K562 (cell line): Measurements from ENCODE around the gene GUCY1A1. TPM values are rescaled to one million over a fixed set of nuclear protein-coding genes. Genes with fewer than 3 reads are reported as not detected.

Experiments used
- ATAC-seq: fragments of 200-7000 bp; cut with Tn5 transposase; 3 replicates; pipeline ENCODE4 v1.9.1; 2020; ENCODE audit warnings: moderate library complexity
- BruUV-seq: library from RNA; stranded (reverse); fragments of 400-500 nt; replicated peaks from 2 replicates; lab custom pipeline; 2021; lab: Mats Ljungman, UMichigan
- CTCF ChIA-PET: fragments of 300-600 bp; formaldehyde crosslinking; extraction: SDS; loops from one replicate; lab custom pipeline; 2021; ENCODE audit warnings: low intra/inter-chr PET ratio; lab: Yijun Ruan, JAX
- POLR2A ChIA-PET: fragments of 300-600, 350-650 bp; sonication (Branson Sonifier 250); formaldehyde crosslinking; extraction: SDS; loops from one replicate; lab custom pipeline; 2021; ENCODE audit warnings: antibody characterized with exemption, inconsistent platforms; lab: Yijun Ruan, JAX
- DNase-seq, 4 experiments: peaks; one replicate each; pipeline versions ENCODE4 v3.0.0 to v3.0.0-alpha.2; 2011 to 2018; ENCODE audit warnings: low spot score in 3 of 4, mixed read lengths in 3 of 4; ENCODE audit errors: extremely low read depth in 1 of 4
- FAIRE-seq: peaks from 2 replicates; lab custom pipeline; 2011; peaks lifted over from hg19 to GRCh38; lab: Jason Lieb, UNC
- H2AFZ ChIP-seq: 2 replicates; pipeline ENCODE4 v1.6.0; 2011; ENCODE audit warnings: low read depth, low read length, control low read depth, inconsistent platforms
- H3K27ac ChIP-seq: fragments of 200-600 bp; 3 replicates; pipeline ENCODE4 v1.8.0; 2011; ENCODE audit warnings: low read depth, mild to moderate bottlenecking, control low read depth, inconsistent platforms, low read length, moderate library complexity, mixed read lengths; ENCODE audit errors: extremely low read depth
- H3K27me3 ChIP-seq, 2 experiments: fragments of 300-600 bp in 1 of 2; 2 replicates in 1 of 2; 3 replicates in 1 of 2; pipeline versions ENCODE4 v1.6.0 to v1.8.0; 2011; ENCODE audit warnings: inconsistent platforms in 2 of 2, low read length in 2 of 2, mild to moderate bottlenecking in 1 of 2, mixed read lengths in 1 of 2, moderate library complexity in 1 of 2; ENCODE audit not compliant: control insufficient read depth in 2 of 2, insufficient read depth in 2 of 2
- H3K36me3 ChIP-seq: fragments of 300-600 bp; 3 replicates; pipeline ENCODE4 v1.8.0; 2011; ENCODE audit warnings: mild to moderate bottlenecking, low read length, inconsistent platforms; ENCODE audit not compliant: control insufficient read depth, insufficient read depth
- H3K4me1 ChIP-seq, 2 experiments: fragments of 200-600 bp in 1 of 2; replicated peaks in 1 of 2; 2 replicates in 1 of 2; 3 replicates in 1 of 2; pipeline versions ENCODE4 v1.5.1 to v1.8.0; 2011; ENCODE audit warnings: inconsistent platforms in 2 of 2, low read length in 2 of 2, mild to moderate bottlenecking in 1 of 2, mixed read lengths in 1 of 2, moderate library complexity in 1 of 2; ENCODE audit not compliant: control insufficient read depth in 2 of 2, insufficient read depth in 2 of 2
- H3K4me2 ChIP-seq: 2 replicates; pipeline ENCODE4 v1.6.1; 2011; ENCODE audit warnings: low read length, control low read depth, inconsistent platforms, mixed read lengths; ENCODE audit not compliant: insufficient read depth
- H3K4me3 ChIP-seq: fragments of 200-600 bp; sonication (generic), shearing (Covaris generic); 2 replicates; pipeline ENCODE4 v1.5.1; 2016; ENCODE audit warnings: control low read depth, inconsistent platforms
- H3K79me2 ChIP-seq: fragments of 200-600 bp; 3 replicates; pipeline ENCODE4 v1.8.0; 2011; ENCODE audit warnings: low read length, inconsistent platforms; ENCODE audit not compliant: control insufficient read depth, insufficient read depth
- H3K9ac ChIP-seq, 2 experiments: 2 replicates each; pipeline versions ENCODE4 v1.6.0 to v1.6.1; 2011; ENCODE audit warnings: low read depth in 2 of 2, low read length in 2 of 2, control low read depth in 1 of 2, inconsistent platforms in 1 of 2, mild to moderate bottlenecking in 1 of 2, mixed read lengths in 1 of 2; ENCODE audit not compliant: insufficient read depth in 1 of 2
- H3K9me1 ChIP-seq: one replicate; pipeline ENCODE4 v1.6.0; 2011; ENCODE audit warnings: inconsistent platforms, mild to moderate bottlenecking, low read length, moderate library complexity; ENCODE audit not compliant: control insufficient read depth, insufficient read depth
- H3K9me3 ChIP-seq: replicated peaks from 2 replicates; pipeline ENCODE4 v1.5.1; 2011; ENCODE audit warnings: low read depth, low read length, inconsistent platforms; ENCODE audit not compliant: control insufficient read depth, insufficient read depth
- H4K20me1 ChIP-seq: replicated peaks from 2 replicates; pipeline ENCODE4 v1.6.1; 2011; ENCODE audit warnings: low read length, inconsistent platforms, mixed read lengths; ENCODE audit not compliant: control insufficient read depth, insufficient read depth
- ILK ChIP-seq: fragments of 450-650 bp; IDR thresholded peaks from 2 replicates; pipeline ENCODE4 v1.6.1; 2016; ENCODE audit warnings: missing genetic modification characterization, low read depth, mild to moderate bottlenecking, missing compliant biosample characterization, moderate library complexity, borderline replicate concordance
- KDM2B ChIP-seq: fragments of 250-450 bp; sonication (Bioruptor Pico); IDR thresholded peaks from 2 replicates; pipeline ENCODE4 v1.8.0; 2021; ENCODE audit warnings: mild to moderate bottlenecking, moderate library complexity
- SP1 ChIP-seq: sonication (generic); formaldehyde crosslinking; IDR thresholded peaks from 2 replicates; pipeline ENCODE4 v1.8.1; 2022; ENCODE audit warnings: mild to moderate bottlenecking, missing genetic modification reagents
- SUPT5H ChIP-seq: fragments of 450-650 bp; IDR thresholded peaks from 2 replicates; pipeline ENCODE4 v1.6.1; 2016
- TRIM24 ChIP-seq, 2 experiments: fragments of 450-650 bp; IDR thresholded peaks; 2 replicates each; pipeline ENCODE4 v1.6.1; 2016
- ZNF277 ChIP-seq: fragments of 250-450 bp; sonication (Bioruptor Pico); IDR thresholded peaks from 2 replicates; pipeline ENCODE4 v1.8.0; 2022; ENCODE audit warnings: inconsistent platforms, mild to moderate bottlenecking, moderate library complexity, borderline replicate concordance
- ZNF384 ChIP-seq: IDR thresholded peaks from 2 replicates; pipeline ENCODE4 v1.6.1; 2012; ENCODE audit warnings: low read depth, low read length, improper control_type of control experiment
- ZNF766 ChIP-seq: fragments of 200-800 bp; sonication (Bioruptor generic); conservative IDR thresholded peaks from 2 replicates; pipeline ENCODE4 v1.6.1; 2016; ENCODE audit warnings: missing genetic modification characterization, missing compliant biosample characterization
- WGBS: fragments of 100-300 bp; shearing (Covaris generic); methylation state at CpG from one replicate; pipeline ENCODE4 v1.1.6; 2016; ENCODE audit warnings: low coverage, mixed read lengths; ENCODE audit not compliant: insufficient coverage; ENCODE audit errors: missing lambda C conversion rate; 5-methylcytosine and 5-hydroxymethylcytosine counted together
- in situ Hi-C: fragments of 300-500 bp; cut with MboI; formaldehyde crosslinking; loops from 4 replicates; pipeline ENCODE4 v1.15.0; 2018; ENCODE audit warnings: inconsistent platforms, mixed read lengths
- intact Hi-C: fragments of 100-400 bp; cut with micrococcal nuclease; formaldehyde crosslinking; loops from 2 replicates; pipeline ENCODE4 v1.14.2; 2022
- polyA plus RNA-seq, 8 experiments: library from polyadenylated mRNA; depleted of rRNA in 4 of 8; stranded (reverse) in 5 of 8; unstranded in 3 of 8; fragments of >200 nt; fragmentation: Nextera tagmentation in 2 of 8; fragmentation: Illumina TruSeq in 1 of 8; extraction: Ambion mirVana in 2 of 8; extraction: Trizol in 1 of 8; gene quantifications; 2 replicates each; pipeline versions ENCODE4 v1.2.1 to v1.2.3, GENCODE V29; 2011 to 2014; ENCODE audit warnings: inconsistent platforms in 1 of 8, missing spikeins in 1 of 8
- total RNA-seq, 7 experiments: library from RNA; depleted of rRNA in 6 of 7; stranded (reverse); fragments of >200 nt in 6 of 7; fragmentation: Illumina TruSeq in 2 of 7; extraction: Trizol in 2 of 7; gene quantifications; 2 replicates each; pipeline versions ENCODE4 v1.2.1 to v1.2.3, GENCODE V29; 2011 to 2021; ENCODE audit warnings: low replicate concordance in 1 of 7

The GUCY1A1 gene
- total and polyA plus RNA-seq, 9 of the 15 experiments (the other 6 are each of a cell fraction or from before 2014, with no cell fraction given) = not detected

- ChIA-PET POLR2A (no interaction called here), CTCF (no interaction called here)
- Histone ChIP-seq H3K79me2 (no peaks in the 10 kb centered on the region), H4K20me1 (no peaks in the 10 kb centered on the region), H3K36me3 (no peaks in the 10 kb centered on the region), H2AFZ (no peak overlapping the region), H3K4me1 (no peaks in the 10 kb centered on the region), H3K4me2 (no peak overlapping the region), H3K27ac (no peak overlapping the region), H3K4me3 (no peak overlapping the region), H3K27me3 (no peaks in the 10 kb centered on the region), H3K9me3 (no peaks in the 10 kb centered on the region), H3K9me1 (no peaks in the 10 kb centered on the region), H3K9ac (no peak overlapping the region)
- no peak for ATAC-seq
- no peak for FAIRE-seq
- 0% methylated on average over 3 of the region's 3 CpGs for WGBS
- in situ Hi-C loops = no loop called here
- no TSS peak for BruUV-seq
- DNase-seq = no peak
- intact Hi-C loops = no loop called here
- TF ChIP-seq ZNF384 (no peak), SP1 (CRISPR knock-in tag) (no peak), ILK (tag) (no peak), TRIM24 (IDR thresholded peaks at IDR 0.05) (no peak), KDM2B (no peak), SUPT5H (no peak), ZNF766 (CRISPR knock-in tag) (no peak), ZNF277 (no peak)
- TF ChIP-seq, all 486 proteins: peak for 0
Measured at GRCh38 chr4:155629183-155629825, 37.3 kb upstream of the GUCY1A1 start.
